ENCODE measurements around the gene SF3B6. TPM values are rescaled to one million over a fixed set of nuclear protein-coding genes. Genes with fewer than 3 reads are reported as not detected.
"Not testable (repeated sequence)": the region's sequence is repeated elsewhere in the genome, so short reads cannot be mapped to it uniquely, and the experiment has no call there.

SF3B6 gene
- total RNA-seq, 1 donor from 2014 or later = 127 TPM

DNA sequence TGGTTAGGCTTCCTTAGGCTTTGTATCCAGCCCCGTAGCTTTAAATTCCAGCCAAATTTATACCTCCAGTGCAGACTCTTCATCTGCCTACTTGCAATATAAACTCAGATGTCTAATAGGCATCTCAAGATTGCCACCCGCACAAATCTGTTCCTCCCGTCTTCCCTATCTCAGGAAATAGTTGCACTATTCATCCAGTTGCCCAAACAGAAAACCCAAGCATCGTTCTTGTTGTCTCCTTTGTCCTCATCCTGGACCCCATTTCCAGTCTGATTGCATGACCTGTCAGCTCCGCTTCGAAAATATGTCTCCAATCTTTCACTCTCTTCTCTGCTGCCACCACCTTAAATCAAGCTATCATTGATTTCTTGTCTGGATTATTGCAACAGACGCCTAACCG is 24.3 kb downstream of the SF3B6 start:
- DNase-seq (ENCODE audit: low spot score) = no peak

DNA sequence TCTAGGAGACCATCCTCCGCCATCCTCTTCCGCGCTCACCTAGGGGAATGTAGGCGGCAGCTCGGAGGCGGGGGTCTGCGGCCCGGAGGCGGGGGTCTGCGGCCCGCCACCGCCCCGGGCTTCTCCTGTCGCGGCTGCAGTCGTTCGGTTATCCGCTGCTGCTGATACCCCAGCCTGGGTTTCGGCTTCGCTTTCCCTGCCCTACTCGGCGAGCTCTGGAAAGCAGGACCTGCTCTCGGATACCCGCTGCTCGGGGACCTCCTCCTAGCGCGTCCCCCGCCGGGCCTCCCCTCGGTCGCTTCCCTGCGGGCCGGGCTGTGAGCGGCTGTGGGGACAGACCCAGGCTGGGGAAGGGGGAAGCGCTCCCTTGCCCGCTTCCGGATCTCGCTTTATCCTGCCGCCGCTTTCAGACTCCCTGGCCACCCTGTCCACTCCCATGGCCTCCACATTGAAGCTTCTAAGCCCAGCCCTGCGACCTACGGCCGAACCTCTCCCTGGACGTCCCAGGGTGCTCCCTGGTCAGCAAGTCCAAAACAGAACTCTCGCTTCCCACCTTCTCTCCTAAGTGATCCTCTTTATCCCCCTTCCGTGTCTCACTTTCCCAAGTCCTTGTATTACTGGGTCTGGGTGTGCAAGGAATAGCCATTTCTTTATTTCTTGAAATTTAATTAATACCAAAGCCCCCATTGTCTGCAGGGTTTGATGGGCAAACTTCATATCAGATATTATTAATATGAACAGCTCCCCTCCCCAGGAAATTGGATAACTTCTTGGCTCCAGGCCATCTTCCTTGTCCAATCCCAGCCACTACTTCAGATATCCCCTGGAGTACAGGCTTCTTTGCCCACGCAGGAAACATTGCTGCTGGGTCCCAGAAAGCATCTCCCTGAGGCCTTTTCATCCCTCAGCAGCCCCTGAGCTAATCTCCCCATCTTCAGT is 25.8 kb downstream of the SF3B6 start:
- peak; percentile 22 for DNase-seq (ENCODE audit: low spot score)

GRCh38 chr2:24049485-24050021 is 26.6 kb downstream of the SF3B6 start, which contains the start of gene FKBP1B:
FKBP1B (plus strand) TSS chr2:24049741; CDS start chr2:24049850, 109 bp downstream.
- DNase-seq (ENCODE audit: low spot score) = peak; percentile 34

GRCh38 chr2:24048769-24049484 is 27.2 kb downstream of the SF3B6 start:
- DNase-seq (ENCODE audit: low spot score) = no peak

GRCh38 chr2:24047703-24048033 is 28.5 kb downstream of the SF3B6 start:
- DNase-seq (ENCODE audit: low spot score) = no peak

DNA sequence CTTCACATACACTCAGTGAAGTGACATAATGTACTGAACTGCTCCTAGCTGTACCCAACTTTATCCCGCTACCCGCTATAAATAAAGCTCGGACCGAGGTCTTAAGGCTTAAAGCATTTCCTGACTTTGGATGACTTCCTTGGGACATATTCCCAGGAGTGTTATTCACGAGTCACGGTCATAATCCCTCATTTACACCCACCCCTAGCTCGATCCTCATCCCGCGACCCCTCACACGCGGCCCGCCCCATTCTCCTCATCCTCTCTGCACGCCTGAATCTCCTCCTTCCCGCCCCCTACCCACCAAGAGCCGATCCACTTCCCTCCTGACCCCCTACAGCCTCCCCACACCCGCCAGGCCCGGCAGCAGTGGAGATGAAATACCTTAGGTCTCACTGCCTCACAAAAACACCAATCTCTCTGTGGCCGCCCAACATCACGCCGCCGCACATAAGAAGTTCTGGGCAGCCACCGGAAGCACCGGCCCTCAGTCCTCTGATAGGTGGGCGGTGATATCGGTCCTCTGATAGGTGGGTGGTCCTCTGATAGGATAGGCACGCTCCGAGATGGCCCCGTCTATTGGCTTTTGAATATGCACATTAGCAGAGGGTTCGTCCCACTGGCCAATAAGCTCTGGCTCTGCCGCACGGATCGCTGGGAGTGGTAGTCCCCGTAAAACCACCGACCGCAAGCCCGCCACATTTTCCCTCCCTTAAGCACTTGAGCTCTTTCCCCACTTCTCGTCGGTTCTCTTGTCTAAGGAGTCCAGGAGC is 29.0 kb downstream of the SF3B6 start, which contains the start of gene WDCP:
Gene WDCP (minus strand): TSS at position 462 of the 773 bp plus-strand sequence. CDS start 7,897 bp downstream, outside the sequence.
- peak; percentile 99 for DNase-seq (ENCODE audit: low spot score)

DNA sequence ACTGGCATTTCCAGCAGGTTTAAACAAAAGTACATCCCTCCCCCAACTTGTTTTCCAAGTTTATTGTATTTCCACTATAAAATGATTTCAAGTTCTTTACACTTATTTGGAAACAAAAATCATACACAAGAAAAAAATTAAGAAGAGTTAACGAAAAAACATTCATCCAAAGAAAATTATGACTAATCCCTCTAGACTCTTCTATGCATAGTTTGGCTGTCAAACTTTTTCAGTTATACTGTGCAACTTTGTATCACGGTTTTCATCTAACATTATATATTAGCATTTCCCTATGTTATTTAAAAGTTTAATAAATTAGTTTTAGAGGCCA is 29.6 kb downstream of the SF3B6 start:
- no peak for DNase-seq (ENCODE audit: low spot score)

DNA sequence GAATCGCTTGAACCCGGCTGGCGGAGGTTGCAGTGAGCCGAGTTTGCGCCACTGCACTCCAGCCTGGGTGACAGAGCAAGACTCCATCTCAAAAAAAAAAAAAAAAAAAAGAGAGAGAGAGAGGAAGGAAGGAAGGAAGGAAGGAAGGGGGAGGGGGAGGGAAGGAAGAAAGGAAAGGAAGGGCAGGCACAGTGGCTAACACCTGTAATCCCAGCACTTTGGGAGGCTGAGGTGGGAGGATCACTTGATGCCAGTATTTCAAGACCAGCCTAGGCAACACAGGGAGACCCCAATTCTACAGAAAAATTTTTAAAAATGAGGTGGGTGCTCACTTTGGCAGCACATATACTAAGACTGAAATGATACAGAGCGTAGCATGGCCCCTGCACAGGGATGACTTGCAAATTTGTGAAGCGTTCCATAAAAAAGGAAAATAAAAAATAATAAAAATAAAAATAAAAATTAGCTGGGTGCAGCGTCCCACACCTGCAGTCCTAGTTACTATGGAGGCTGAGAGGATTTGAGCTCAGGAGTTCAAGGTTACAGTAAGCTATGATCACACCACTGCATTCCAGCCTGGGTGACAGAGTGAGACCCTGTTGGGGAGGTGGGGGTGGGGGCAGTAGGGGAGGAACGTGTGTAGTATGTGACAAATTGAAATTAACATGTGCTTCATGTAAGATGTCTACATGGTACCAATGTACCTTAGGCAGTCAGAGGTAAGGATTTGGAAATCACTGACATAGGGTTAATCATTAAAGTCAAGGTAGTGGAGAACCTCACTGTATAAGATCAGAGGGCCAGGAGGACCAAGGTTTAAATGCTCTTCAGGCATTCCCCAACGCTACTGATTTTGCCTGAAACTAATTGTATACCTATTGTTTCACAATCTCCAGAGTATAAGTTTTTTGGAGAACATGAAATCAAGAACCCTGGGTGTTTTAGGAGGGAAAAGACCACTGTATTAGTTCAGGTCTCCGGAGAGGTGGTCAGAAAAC is 30.3 kb downstream of the SF3B6 start:
- no peak for DNase-seq (ENCODE audit: low spot score)

DNA sequence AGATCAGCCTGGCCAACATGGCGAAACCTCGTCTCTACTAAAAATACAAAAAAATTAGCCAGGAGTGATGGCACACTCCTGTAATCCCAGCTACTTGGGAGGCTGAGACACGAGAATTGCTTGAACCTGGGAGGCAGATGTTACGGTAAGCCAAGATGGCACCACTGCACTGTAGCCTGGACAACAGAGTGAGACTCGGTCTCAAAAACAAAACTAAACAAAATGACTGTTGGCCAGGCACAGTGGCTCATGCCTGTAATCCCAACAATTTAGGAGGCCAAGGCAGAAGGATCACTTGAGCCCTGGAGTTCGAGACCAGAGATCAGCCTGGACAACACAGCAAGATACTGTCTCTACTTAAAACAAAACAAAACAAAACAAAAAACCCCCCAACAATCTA is 33.0 kb downstream of the SF3B6 start:
- not testable (repeated sequence) for DNase-seq (ENCODE audit: low spot score)

DNA sequence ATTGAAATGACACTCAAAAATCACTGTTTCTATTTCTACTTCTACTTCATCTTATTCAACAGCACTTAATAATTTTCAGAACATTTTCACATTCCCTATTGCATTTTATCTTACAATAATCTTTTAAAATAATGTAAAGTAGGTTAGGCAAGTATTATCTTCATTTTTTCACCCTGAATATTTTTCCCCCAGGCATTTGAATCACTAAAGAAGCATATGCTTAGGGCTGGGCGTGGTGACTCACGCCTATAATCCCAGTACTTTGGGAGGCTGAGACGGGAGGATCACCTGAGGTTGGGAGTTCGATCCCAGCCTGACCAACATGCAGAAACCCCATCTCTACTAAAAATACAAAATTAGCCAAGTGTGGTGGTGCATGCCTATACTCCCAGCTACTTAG is 35.6 kb downstream of the SF3B6 start:
- DNase-seq (ENCODE audit: low spot score) = no peak

GRCh38 chr2:24038786-24039499 is 37.2 kb downstream of the SF3B6 start:
- DNase-seq (ENCODE audit: low spot score) = no peak

- DNase-seq (ENCODE audit: low spot score) = no peak
These were observed 49.9 kb downstream of the SF3B6 start for GRCh38 chr2:24026233-24026632.

DNA sequence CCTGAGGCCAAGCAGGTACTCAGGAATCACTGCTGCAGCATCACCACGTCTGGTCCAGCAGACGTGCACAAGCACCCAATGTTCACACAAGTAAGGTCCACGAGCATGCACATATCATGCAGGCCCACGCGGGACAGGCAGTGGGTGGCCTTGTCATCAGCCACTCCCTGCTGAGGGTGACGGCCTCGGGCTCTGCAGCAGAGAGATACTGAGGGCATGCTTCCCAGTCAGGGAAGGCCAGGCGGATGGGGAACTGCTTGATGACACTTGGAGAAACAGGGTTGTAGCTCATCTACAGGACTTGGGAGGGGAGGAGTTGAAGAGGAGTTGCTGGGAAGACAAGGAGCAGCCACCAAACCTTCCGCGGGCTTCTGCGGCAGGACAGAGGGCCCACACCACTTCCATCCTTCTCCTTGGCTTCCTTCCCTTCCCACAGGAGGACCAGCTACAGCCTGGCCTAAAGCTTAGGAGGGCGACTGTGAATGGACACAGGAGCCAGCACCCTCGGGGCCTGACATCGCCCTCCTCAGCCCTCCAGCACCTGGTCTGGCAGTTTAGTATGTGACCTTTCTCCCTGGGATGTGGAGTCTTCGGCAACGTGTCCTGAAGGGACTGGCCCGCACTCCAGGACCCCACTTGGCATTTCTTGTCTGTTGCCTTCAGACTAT is 51.0 kb downstream of the SF3B6 start:
- no peak for DNase-seq (ENCODE audit: low spot score)

DNA sequence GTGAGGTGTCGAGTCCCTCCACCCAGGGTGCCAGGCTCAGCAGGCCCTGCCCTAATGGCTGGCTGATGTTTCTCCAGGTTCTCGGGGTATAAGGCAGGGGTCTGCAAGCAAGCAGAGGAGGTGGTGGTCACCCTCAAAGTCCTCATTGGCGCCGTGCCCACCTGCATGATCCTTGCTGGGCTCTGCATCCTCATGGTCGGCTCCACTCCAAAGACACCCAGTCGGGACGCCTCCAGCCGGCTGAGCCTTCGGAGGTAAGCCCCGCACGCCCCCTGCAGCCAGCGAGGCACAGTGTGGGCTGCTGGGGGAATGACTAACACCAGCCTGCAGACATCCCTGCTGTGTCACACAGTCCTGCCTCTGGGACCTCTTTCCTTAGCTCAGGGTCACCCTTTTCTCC is 52.1 kb downstream of the SF3B6 start:
- no peak for DNase-seq (ENCODE audit: low spot score)

DNA sequence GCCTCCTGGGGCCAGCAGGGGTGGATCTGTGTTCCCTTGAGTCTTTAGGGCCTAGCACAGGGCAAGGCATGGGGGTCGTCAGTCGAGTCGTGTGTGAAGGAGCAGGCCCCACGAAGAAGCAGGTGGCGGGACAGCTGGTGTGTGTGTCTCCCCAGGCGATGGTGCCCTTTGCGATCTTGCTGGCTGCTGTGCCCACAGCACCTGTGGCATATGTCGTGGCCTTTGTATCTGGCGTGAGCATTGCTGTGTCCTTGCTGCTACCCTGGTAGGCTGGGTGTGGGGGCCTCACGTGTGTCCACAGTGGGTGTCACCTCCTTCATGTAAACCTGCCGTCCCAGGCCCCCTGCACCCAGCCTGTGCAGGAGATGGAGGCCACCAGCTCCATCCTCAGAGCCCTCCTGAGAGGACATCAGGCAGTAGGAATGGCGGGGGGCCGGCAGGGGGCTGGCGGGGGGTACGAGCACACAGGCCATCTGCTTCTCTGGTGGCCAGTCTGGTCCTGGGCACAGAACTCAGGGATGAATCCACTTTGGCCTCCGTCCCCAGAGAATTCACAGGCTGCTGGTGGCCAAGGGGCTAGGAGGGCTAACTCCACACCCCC is 53.1 kb downstream of the SF3B6 start:
- DNase-seq (ENCODE audit: low spot score) = no peak

GRCh38 chr2:24022324-24022974 is 53.7 kb downstream of the SF3B6 start:
- no peak for DNase-seq (ENCODE audit: low spot score)

DNA sequence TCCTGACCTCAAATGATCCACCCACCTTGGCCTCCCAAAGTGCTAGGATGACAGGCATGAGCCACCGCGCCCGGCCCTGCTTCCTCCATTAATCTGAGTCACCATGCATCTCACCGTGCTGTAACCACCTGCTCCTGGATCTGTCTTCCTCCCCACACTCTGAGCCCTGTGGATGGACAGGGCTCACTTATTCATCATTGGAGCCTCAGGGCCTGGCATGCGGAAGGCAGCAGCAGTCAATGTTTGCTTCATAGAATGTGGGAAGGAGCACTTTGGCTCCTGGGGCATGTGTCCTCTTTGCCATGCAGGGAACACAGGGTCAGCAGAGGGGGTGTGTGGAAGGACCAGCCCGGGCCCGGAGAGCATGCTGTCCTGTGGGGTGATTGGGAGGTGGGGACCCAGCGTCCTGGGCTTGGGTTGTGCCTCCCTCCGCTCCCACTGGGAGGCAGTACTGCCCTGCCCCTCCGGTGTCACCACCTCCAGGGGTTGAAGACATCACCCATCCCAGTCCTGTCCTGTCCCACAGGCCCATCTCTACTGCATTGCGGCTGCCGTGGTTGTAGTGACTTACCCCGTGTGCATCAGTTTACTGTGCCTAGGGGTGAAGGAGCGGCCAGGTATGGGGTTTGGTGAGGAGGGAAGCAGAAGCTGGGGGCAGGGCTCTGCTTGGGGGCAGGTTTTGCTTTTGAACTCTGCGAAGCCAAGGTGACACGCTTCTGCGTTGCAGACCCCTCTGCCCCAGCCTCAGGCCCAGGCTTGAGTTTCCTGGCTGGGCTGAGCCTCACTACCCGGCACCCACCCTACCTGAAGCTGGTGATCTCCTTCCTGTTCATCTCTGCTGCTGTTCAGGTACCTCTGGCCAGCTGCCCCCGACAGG is 54.8 kb downstream of the SF3B6 start:
- DNase-seq (ENCODE audit: low spot score) = no peak

Data from umbilical cord (tissue), 2 donors.